Measurements from ENCODE around the gene ADGRB3.
"Not testable (repeated sequence)": the region's sequence is repeated elsewhere in the genome, so short reads cannot be mapped to it uniquely, and the experiment has no call there.

The ADGRB3 gene

GRCh38 chr6:68892452-68892851 is 257.4 kb downstream of the ADGRB3 start:
- H3K27me3 ChIP-seq (replicated peaks; ENCODE audit: control insufficient read depth, insufficient read depth, low read length) = no peaks in the 10 kb centered on the region
- DNase-seq (ENCODE audit: extremely low read depth, insufficient read length) = no peak
- no peak for TF ChIP-seq CTCF (IDR thresholded peaks at IDR 0.05; ENCODE audit: insufficient read depth, low read length, poor library complexity, severe bottlenecking)
- no peak overlapping the region for H3K4me3 ChIP-seq (replicated peaks; ENCODE audit: low read depth, low read length)
- no peaks in the 10 kb centered on the region for H3K36me3 ChIP-seq (ENCODE audit: control insufficient read depth, insufficient read depth, low read length)

GRCh38 chr6:68895929-68896328 is 260.8 kb downstream of the ADGRB3 start:
- no peak overlapping the region for H3K4me3 ChIP-seq (replicated peaks; ENCODE audit: low read depth, low read length)
- TF ChIP-seq CTCF (IDR thresholded peaks at IDR 0.05; ENCODE audit: insufficient read depth, low read length, poor library complexity, severe bottlenecking) = no peak
- no peak for DNase-seq (ENCODE audit: extremely low read depth, insufficient read length)

GRCh38 chr6:68901044-68901443 is 266.0 kb downstream of the ADGRB3 start:
- no peak for TF ChIP-seq CTCF (IDR thresholded peaks at IDR 0.05; ENCODE audit: insufficient read depth, low read length, poor library complexity, severe bottlenecking)
- Histone ChIP-seq H3K27me3 (replicated peaks; ENCODE audit: control insufficient read depth, insufficient read depth, low read length) (no peaks in the 10 kb centered on the region), H3K4me3 (replicated peaks; ENCODE audit: low read depth, low read length) (no peak overlapping the region), H3K36me3 (ENCODE audit: control insufficient read depth, insufficient read depth, low read length) (no peaks in the 10 kb centered on the region)
- no peak for DNase-seq (ENCODE audit: extremely low read depth, insufficient read length)

More at GRCh38 chr6:68895929-68896328, 260.8 kb downstream of the ADGRB3 start:
- Histone ChIP-seq H3K27me3 (replicated peaks; ENCODE audit: control insufficient read depth, insufficient read depth, low read length) (no peaks in the 10 kb centered on the region), H3K36me3 (ENCODE audit: control insufficient read depth, insufficient read depth, low read length) (no peaks in the 10 kb centered on the region)

GRCh38 chr6:68911334-68911733 is 276.3 kb downstream of the ADGRB3 start:
- TF ChIP-seq CTCF (IDR thresholded peaks at IDR 0.05; ENCODE audit: insufficient read depth, low read length, poor library complexity, severe bottlenecking) = no peak
- Histone ChIP-seq H3K36me3 (ENCODE audit: control insufficient read depth, insufficient read depth, low read length) (no peaks in the 10 kb centered on the region), H3K27me3 (replicated peaks; ENCODE audit: control insufficient read depth, insufficient read depth, low read length) (no peaks in the 10 kb centered on the region), H3K4me3 (replicated peaks; ENCODE audit: low read depth, low read length) (no peak overlapping the region)
- DNase-seq (ENCODE audit: extremely low read depth, insufficient read length) = no peak

GRCh38 chr6:68911811-68912210 is 276.7 kb downstream of the ADGRB3 start:
- TF ChIP-seq CTCF (IDR thresholded peaks at IDR 0.05; ENCODE audit: insufficient read depth, low read length, poor library complexity, severe bottlenecking) = no peak
- H3K27me3 ChIP-seq (replicated peaks; ENCODE audit: control insufficient read depth, insufficient read depth, low read length) = no peaks in the 10 kb centered on the region
- no peaks in the 10 kb centered on the region for H3K36me3 ChIP-seq (ENCODE audit: control insufficient read depth, insufficient read depth, low read length)
- no peak overlapping the region for H3K4me3 ChIP-seq (replicated peaks; ENCODE audit: low read depth, low read length)
- DNase-seq (ENCODE audit: extremely low read depth, insufficient read length) = no peak

GRCh38 chr6:68912805-68913204 is 277.7 kb downstream of the ADGRB3 start:
- H3K4me3 ChIP-seq (replicated peaks; ENCODE audit: low read depth, low read length); DNase-seq (ENCODE audit: extremely low read depth, insufficient read length); H3K27me3 ChIP-seq (replicated peaks; ENCODE audit: control insufficient read depth, insufficient read depth, low read length); H3K36me3 ChIP-seq (ENCODE audit: control insufficient read depth, insufficient read depth, low read length): not testable (repeated sequence)

Data from GM06990 (cell line).